Mesothelial cell of epicardium (in vitro differentiated cells): Measurements from ENCODE around the gene HIRIP3. TPM values are rescaled to one million over a fixed set of nuclear protein-coding genes. Genes with fewer than 3 reads are reported as not detected.
"Not testable (repeated sequence)": the region's sequence is repeated elsewhere in the genome, so short reads cannot be mapped to it uniquely, and the experiment has no call there.

ENCODE experiments used
- DNase-seq, 2 experiments: peaks; one replicate each; pipeline ENCODE4 v3.0.0; 2021; ENCODE audit warnings: low spot score in 2 of 2; ENCODE audit not compliant: unreplicated experiment in 2 of 2
- H3K27ac Mint-ChIP-seq: 2 replicates; pipeline ENCODE4 v1.8.0; 2021; ENCODE audit warnings: mixed read lengths
- H3K27me3 Mint-ChIP-seq: 2 replicates; pipeline ENCODE4 v1.8.0; 2021; ENCODE audit warnings: low read depth, mixed read lengths
- H3K36me3 Mint-ChIP-seq: 2 replicates; pipeline ENCODE4 v1.8.0; 2021; ENCODE audit warnings: mixed read lengths
- H3K4me1 Mint-ChIP-seq: 2 replicates; pipeline ENCODE4 v1.8.0; 2021; ENCODE audit warnings: mixed read lengths
- H3K4me3 Mint-ChIP-seq: 2 replicates; pipeline ENCODE4 v1.8.0; 2021; ENCODE audit warnings: mild to moderate bottlenecking, moderate library complexity, mixed read lengths
- H3K9me3 Mint-ChIP-seq: 2 replicates; pipeline ENCODE4 v1.8.0; 2021; ENCODE audit warnings: mixed read lengths
- CTCF ChIP-seq: fragments of 200-600 bp; sonication (generic); IDR thresholded peaks from one replicate; pipeline ENCODE4 v1.5.0; 2021; ENCODE audit warnings: antibody characterized with exemption; ENCODE audit not compliant: unreplicated experiment
- total RNA-seq: library from RNA; stranded (reverse); gene quantifications from 3 replicates; pipeline ENCODE4 v1.2.1, GENCODE V29; 2021

The HIRIP3 gene
- total RNA-seq, 1 donor from 2014 or later = 9.7 TPM

GRCh38 chr16:30018731-30019158 lies 23.3 kb upstream of the HIRIP3 start:
- Mint-ChIP-seq H3K36me3 (no peaks in the 10 kb centered on the region), H3K9me3 (no peaks in the 10 kb centered on the region), H3K4me1 (peaks cover 4% of the 10 kb centered on the region), H3K27me3 (peaks cover 12% of the 10 kb centered on the region), H3K4me3 (no peak overlapping the region), H3K27ac (no peak overlapping the region)
- no peak for DNase-seq
- no peak for TF ChIP-seq CTCF

GRCh38 chr16:30017937-30018336 lies 22.5 kb upstream of the HIRIP3 start:
- H3K36me3 Mint-ChIP-seq, H3K27ac Mint-ChIP-seq, H3K4me1 Mint-ChIP-seq, DNase-seq, H3K4me3 Mint-ChIP-seq, H3K9me3 Mint-ChIP-seq: not testable (repeated sequence)
- H3K27me3 Mint-ChIP-seq = peaks cover 12% of the 10 kb centered on the region

GRCh38 chr16:30017277-30017656 lies 21.9 kb upstream of the HIRIP3 start:
- TF ChIP-seq CTCF = no peak
- Mint-ChIP-seq H3K27me3 (peaks cover 16% of the 10 kb centered on the region), H3K36me3 (no peaks in the 10 kb centered on the region), H3K4me1 (peaks cover 4% of the 10 kb centered on the region), H3K9me3 (no peaks in the 10 kb centered on the region), H3K27ac (no peak overlapping the region), H3K4me3 (no peak overlapping the region)
- no peak for DNase-seq

GRCh38 chr16:30016555-30017276 lies 21.3 kb upstream of the HIRIP3 start:
- H3K27me3 Mint-ChIP-seq = peaks cover 21% of the 10 kb centered on the region
- H3K9me3 Mint-ChIP-seq = no peaks in the 10 kb centered on the region
- no peak overlapping the region for H3K4me3 Mint-ChIP-seq
- H3K36me3 Mint-ChIP-seq = no peaks in the 10 kb centered on the region
- DNase-seq = no peak
- no peak overlapping the region for H3K27ac Mint-ChIP-seq
- TF ChIP-seq CTCF = no peak
- H3K4me1 Mint-ChIP-seq = peaks cover 8% of the 10 kb centered on the region

- not testable (repeated sequence) for H3K9me3 Mint-ChIP-seq, H3K27ac Mint-ChIP-seq, DNase-seq, H3K4me3 Mint-ChIP-seq, H3K36me3 Mint-ChIP-seq, H3K4me1 Mint-ChIP-seq
- H3K27me3 Mint-ChIP-seq = peaks cover 25% of the 10 kb centered on the region
These were observed 20.0 kb upstream of the HIRIP3 start for GRCh38 chr16:30015450-30015849.

GRCh38 chr16:30012598-30012997 lies 17.2 kb upstream of the HIRIP3 start:
- not testable (repeated sequence) for H3K9me3 Mint-ChIP-seq, H3K4me3 Mint-ChIP-seq, H3K36me3 Mint-ChIP-seq, DNase-seq, H3K4me1 Mint-ChIP-seq, H3K27ac Mint-ChIP-seq
- H3K27me3 Mint-ChIP-seq = peaks cover 48% of the 10 kb centered on the region

- no peak overlapping the region for H3K27ac Mint-ChIP-seq
- peaks cover 50% of the 10 kb centered on the region for H3K27me3 Mint-ChIP-seq
- H3K4me1 Mint-ChIP-seq = peaks cover 10% of the 10 kb centered on the region
- DNase-seq = no peak
- no peaks in the 10 kb centered on the region for H3K9me3 Mint-ChIP-seq
- peak overlapping the region; percentile 70 for H3K4me3 Mint-ChIP-seq
- no peak for TF ChIP-seq CTCF
- H3K36me3 Mint-ChIP-seq = no peaks in the 10 kb centered on the region
These were observed 16.5 kb upstream of the HIRIP3 start for GRCh38 chr16:30011714-30012504.
